ENCODE results near the gene TP53AIP1.

Gene TP53AIP1

DNA sequence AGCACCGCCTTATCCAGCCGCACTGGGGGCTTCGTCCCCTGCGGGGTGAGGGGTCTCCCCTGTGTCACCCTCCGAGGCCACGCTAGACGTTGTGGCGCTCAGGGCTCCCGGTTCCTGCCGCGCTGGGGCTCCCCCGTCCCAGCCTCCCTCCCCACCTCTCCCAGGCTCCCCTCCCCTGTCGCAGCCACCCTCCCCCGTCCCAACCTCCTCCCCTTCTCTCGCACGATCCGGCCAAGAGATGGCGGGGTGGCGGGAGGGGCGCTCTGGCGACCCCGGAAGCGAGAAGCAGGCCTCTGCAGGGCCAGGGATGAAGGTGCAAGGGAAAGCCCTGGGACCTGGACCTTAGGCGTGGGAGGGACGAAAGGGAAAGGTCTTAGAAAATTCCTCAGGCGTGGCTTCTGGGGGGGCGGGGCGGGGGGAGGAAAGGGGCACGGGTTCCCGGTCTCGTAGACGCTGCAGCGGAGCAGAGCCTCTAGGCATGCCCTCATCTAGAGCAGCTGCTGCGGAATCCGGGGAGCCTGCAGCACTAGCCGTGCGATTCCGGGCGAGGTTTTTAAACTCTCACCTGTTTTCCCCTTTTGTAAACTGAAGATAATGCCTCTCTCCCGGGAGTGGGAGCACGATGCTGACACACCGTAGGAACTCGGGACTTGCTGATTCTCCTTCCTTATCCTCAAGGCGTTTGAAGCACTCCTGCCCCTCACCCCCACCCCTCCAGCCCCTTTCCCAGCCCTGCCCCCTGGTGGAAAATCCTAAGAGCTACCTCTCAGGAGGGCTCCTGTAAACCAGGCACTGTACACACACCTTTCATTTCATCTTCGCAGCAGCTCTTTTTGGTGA is 37.1 kb downstream of the TP53AIP1 start:
- no peak for DNase-seq (ENCODE audit: low spot score)

DNA sequence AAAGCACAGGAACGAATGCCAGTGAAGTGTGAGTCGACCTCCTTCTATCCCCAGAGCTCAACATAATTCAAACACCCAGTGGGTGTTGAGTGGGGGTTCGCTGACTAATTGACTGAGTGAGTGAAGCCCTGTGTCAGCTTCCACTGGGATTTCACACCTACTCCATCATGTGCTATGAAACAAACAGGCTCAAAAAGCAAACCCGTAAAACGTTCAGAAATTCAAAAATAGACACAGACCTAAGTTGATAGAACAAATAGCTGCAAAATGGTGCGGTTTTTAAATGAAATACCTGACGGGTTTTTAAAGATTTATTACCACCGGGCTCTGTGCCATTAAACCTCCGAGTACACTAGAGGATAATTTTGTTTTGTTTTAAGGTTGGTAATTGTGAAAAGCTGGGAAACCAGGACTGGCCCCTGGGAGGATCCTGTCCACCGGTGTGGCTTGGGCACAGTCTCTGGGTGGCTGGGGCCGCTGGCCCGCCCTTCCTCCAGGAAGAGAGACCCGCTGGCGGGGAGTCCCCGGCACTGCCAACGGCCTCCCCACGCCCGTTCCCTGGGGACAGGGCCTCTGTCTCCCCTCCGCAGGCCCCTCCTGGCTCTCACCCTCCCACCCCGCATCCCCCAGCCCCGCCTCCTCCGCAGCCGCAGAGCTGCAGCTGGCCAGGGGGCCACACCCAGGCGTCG is 37.9 kb downstream of the TP53AIP1 start:
- no peak for DNase-seq (ENCODE audit: low spot score)

DNA sequence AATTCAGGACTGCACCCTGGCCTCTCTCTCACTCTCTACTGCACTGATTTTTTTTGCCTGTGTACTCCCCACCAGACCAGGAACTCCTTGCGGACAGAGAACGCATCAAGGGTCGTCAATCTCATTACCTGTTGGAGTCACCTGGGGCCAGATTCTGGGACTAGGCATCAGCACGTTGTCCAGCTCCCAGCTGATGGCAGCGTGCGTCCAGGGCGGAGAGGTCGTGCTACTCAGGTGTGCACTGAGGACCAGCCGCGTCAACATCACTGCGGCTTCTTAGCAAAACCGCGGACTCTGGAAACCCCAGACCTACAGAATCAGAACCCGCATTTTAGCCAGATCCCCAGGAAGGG is 38.4 kb downstream of the TP53AIP1 start:
- no peak for DNase-seq (ENCODE audit: low spot score)

GRCh38 chr11:128903248-128904061 is 39.2 kb downstream of the TP53AIP1 start:
- DNase-seq (ENCODE audit: low spot score) = no peak

- no peak for DNase-seq (ENCODE audit: low spot score)
Observed at GRCh38 chr11:128902515-128903066, 40.1 kb downstream of the TP53AIP1 start.

- DNase-seq (ENCODE audit: low spot score) = no peak
Observed at GRCh38 chr11:128901653-128902514, 40.8 kb downstream of the TP53AIP1 start.

GRCh38 chr11:128900468-128900867 is 42.2 kb downstream of the TP53AIP1 start:
- DNase-seq (ENCODE audit: low spot score) = no peak

- DNase-seq (ENCODE audit: low spot score) = no peak
Observed at GRCh38 chr11:128898580-128899344, 43.9 kb downstream of the TP53AIP1 start.

DNA sequence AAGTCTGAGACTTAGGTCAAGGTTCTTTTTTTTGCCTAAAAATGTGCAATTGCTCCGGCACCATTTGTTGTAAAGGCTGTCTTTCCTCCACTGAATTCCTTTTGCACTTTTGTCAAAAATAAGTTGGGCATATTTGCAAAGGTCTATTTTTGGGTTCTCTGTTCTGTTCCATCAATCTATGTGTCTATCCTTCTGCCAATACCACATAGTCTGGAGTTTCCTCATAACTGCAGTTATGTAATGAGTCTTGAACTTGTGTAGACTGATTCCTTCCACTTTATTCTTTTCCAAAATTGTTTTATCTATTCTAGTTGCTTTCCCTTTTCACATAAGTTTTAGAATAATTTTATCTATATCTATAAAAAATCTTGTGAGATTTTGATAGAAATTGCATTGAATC is 44.8 kb downstream of the TP53AIP1 start:
- no peak for DNase-seq (ENCODE audit: low spot score)

- no peak for DNase-seq (ENCODE audit: low spot score)
Observed at GRCh38 chr11:128896356-128896755, 46.3 kb downstream of the TP53AIP1 start.

GRCh38 chr11:128895526-128895925 is 47.1 kb downstream of the TP53AIP1 start:
- no peak for DNase-seq (ENCODE audit: low spot score)

DNA sequence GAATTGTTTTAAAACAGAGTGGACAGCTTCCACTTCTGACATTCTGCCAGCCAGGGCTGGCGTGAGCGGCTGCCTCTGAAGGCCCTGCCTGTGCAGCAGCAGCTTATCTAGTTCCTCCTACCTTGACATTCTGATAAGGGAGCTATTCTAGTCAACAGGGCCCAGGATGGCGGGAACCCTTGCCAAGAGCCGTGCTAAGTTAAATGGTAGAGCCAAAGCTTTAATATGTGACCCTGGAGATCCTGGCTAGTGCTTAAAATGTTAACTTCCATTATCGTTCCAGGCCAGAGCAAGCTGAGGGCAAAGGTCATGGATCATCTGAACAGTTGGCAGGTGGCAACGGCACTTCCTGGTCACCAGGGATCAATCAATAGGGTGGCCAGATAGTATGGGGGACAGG is 48.0 kb downstream of the TP53AIP1 start:
- DNase-seq (ENCODE audit: low spot score) = no peak

DNA sequence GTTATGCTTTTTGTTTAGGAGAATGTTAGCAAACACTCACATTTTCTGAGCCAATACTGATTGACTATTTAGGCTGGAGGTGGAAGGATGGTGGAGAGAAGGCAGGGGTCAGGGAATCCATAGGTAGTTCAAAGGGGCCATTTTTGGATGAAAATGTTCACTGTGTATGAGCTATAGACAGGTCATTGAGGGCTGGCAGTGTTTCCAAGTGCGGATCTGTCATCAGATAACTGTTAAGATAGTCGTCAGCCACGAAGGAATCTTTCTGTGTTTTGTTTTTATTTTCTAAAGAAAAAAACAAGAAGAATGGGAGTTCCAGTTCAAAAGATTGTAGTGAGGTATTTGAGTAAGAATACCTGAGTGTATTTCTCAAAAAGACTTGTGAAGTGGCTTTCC is 48.4 kb downstream of the TP53AIP1 start:
- no peak for DNase-seq (ENCODE audit: low spot score)

GRCh38 chr11:128893578-128894285 is 48.9 kb downstream of the TP53AIP1 start:
- DNase-seq (ENCODE audit: low spot score) = no peak

GRCh38 chr11:128892866-128893565 is 49.7 kb downstream of the TP53AIP1 start:
- DNase-seq (ENCODE audit: low spot score) = no peak

DNA sequence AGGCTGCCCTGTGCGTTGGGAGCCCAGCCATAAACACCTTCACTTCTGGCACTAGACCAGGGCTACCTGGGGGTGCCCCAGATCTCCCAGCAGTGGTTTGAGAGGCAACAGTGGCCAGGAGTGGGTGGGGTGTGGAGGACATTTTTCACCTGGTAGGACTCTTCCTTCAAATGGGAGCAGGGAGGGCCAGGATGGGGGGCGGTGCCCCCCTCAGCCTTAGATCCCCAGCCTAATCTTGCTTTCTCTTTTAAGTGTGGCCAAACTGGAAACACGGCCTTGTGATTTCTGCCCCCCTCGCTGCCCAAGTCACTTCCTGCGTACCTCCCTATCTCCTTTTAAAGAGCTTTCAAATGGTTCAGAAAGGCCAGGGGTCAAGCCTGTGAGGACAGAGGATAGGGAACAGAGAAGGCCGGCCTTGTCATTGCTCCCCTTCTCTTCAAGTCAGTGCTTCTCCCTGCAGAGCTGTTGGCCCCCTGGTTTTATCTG is 50.7 kb downstream of the TP53AIP1 start:
- DNase-seq (ENCODE audit: low spot score) = no peak

DNA sequence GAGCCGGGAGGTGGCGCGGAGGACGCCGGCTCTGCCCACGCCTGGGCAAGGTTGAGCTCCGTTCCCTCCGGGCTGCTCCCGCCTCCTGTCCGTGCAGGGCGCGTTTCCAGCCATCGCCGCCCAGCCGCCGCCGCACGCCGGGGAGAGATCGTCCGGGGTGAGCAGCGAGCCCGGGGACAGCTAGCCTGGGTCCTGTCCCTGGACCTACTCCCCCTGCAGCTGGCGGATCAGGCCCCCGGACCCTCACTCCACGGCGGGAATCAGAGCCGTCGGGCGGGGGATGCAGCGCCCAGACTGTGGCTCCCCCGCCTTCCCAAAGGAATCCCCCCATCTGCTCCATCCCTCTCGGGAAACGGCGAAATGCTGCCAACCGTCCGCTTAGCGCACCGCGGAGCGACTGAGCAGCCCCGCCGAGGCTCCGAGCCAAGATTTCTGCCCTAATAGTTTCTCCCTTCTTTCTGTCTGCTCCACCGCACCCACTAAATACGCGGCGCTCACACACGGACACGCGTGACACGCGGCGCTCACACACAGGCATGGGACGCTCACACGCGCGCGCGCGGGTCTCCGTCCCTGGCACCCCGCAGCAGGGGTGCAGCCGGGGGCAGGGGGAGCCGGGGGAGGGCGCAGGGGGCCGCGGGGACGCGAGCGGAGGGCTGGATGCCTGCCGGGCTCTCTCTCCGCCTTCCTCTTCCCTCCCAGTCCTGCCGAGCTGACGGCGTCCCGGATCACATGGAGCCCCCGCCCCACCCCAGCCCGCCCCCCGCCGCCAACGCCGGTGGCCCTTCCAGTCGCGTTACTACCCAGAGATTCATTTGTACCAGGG is 51.9 kb downstream of the TP53AIP1 start, which contains the start of gene KCNJ5:
Gene KCNJ5 (plus strand): TSS at position 814 of the 826 bp plus-strand sequence. CDS start 19,918 bp downstream, outside the sequence.
- DNase-seq (ENCODE audit: low spot score) = no peak

DNA sequence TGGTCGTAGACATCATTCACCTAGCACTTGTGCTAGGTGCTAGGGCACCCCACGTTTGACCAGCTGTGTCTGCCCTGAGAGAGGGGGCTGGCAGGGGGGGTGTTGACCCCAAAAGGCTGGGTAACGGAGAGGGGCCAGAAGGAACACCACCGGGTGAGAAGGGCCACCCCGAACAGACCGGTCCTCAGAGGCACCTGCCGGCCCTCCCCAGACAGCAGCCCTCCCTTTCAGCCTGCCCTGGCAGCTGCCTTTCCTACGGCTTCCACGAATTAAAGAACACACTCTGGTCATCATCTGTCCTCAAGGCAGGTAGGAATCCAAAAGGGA is 52.5 kb downstream of the TP53AIP1 start:
- no peak for DNase-seq (ENCODE audit: low spot score)

All from hematopoietic multipotent progenitor cell treated with erythropoietin and hydrocortisone succinate and interleukin-3 and kit ligand, for 15 days (in vitro differentiated cells).